HTERT RPE-1 (cell line): ENCODE data around the gene MALAT1.
"Not testable (repeated sequence)": the region's sequence is repeated elsewhere in the genome, so short reads cannot be mapped to it uniquely, and the experiment has no call there.

Experiments
- in situ Hi-C: fragments of 300-500 bp; cut with MboI; formaldehyde crosslinking; loops from 4 replicates; pipeline ENCODE4 v1.14.3; 2020; ENCODE audit warnings: low sequenced_read_pairs

The MALAT1 gene

GRCh38 chr11:65516135-65516968 is 17.5 kb downstream of the MALAT1 start:
- in situ Hi-C loops: no loop called here

GRCh38 chr11:65518941-65519549 is 20.2 kb downstream of the MALAT1 start:
- in situ Hi-C loops: not testable (repeated sequence)

GRCh38 chr11:65521777-65522521 is 23.1 kb downstream of the MALAT1 start:
- in situ Hi-C loops: not testable (repeated sequence)

- in situ Hi-C loops: not testable (repeated sequence)
Measured at GRCh38 chr11:65522718-65523630, 24.1 kb downstream of the MALAT1 start.

GRCh38 chr11:65523631-65523968 is 24.8 kb downstream of the MALAT1 start:
- in situ Hi-C loops: not testable (repeated sequence)

GRCh38 chr11:65524014-65524740 is 25.3 kb downstream of the MALAT1 start:
- in situ Hi-C loops: no loop called here

- in situ Hi-C loops: no loop called here
Measured at GRCh38 chr11:65524741-65525545, 26.1 kb downstream of the MALAT1 start, which contains the start of gene SCYL1. Gene SCYL1, plus strand, starts transcription at chr11:65525083. Its CDS starts 71 bp downstream, at chr11:65525154.

GRCh38 chr11:65525546-65526480 is 27.0 kb downstream of the MALAT1 start:
- in situ Hi-C loops: no loop called here

GRCh38 chr11:65526744-65527143 is 27.9 kb downstream of the MALAT1 start:
- in situ Hi-C loops: no loop called here

- in situ Hi-C loops: no loop called here
Measured at GRCh38 chr11:65528819-65529350, 30.0 kb downstream of the MALAT1 start.

- in situ Hi-C loops: no loop called here
Measured at GRCh38 chr11:65529475-65530156, 30.8 kb downstream of the MALAT1 start.

GRCh38 chr11:65530157-65530496 is 31.3 kb downstream of the MALAT1 start:
- in situ Hi-C loops: no loop called here

GRCh38 chr11:65532388-65533064 is 33.7 kb downstream of the MALAT1 start:
- in situ Hi-C loops: no loop called here

- in situ Hi-C loops: no loop called here
Measured at GRCh38 chr11:65535102-65535501, 36.3 kb downstream of the MALAT1 start.

GRCh38 chr11:65536412-65537295 is 37.8 kb downstream of the MALAT1 start:
- in situ Hi-C loops: no loop called here

GRCh38 chr11:65537296-65537597 is 38.4 kb downstream of the MALAT1 start:
- in situ Hi-C loops: no loop called here
